Right lobe of liver (tissue), 6 donors: ENCODE results near the gene SLC10A7. TPM values are rescaled to one million over a fixed set of nuclear protein-coding genes. Genes with fewer than 3 reads are reported as not detected.

Experiments used
- ATAC-seq, 4 donors: fragments of 200-7000 bp; cut with Tn5 transposase; one replicate each; pipeline ENCODE4 v1.9.1; 2020; ENCODE audit warnings: mild to moderate bottlenecking in 4 of 4, moderate library complexity in 4 of 4
- DNase-seq, 3 donors: peaks; one replicate each; pipeline ENCODE4 v3.0.0-alpha.2; 2020
- H3K27ac ChIP-seq, 3 donors: fragments of 200-600 bp; one replicate each; pipeline ENCODE4 v1.8.0; 2022
- H3K27me3 ChIP-seq, 2 donors: fragments of 200-600 bp; one replicate each; pipeline ENCODE4 v1.8.0; 2022
- H3K36me3 ChIP-seq, 4 donors: fragments of 200-600 bp; sonication (generic) in 1 of 4; one replicate each; pipeline versions ENCODE4 v1.5.1 to v1.8.0; 2017 to 2022; ENCODE audit warnings: control low read depth in 1 of 4
- H3K4me1 ChIP-seq, 4 donors: fragments of 200-600 bp; sonication (generic) in 1 of 4; one replicate each; pipeline versions ENCODE4 v1.5.1 to v1.8.0; 2017 to 2022; ENCODE audit warnings: control low read depth in 1 of 4
- H3K4me3 ChIP-seq, 3 donors: fragments of 200-600 bp; one replicate each; pipeline ENCODE4 v1.8.0; 2022
- H3K9me3 ChIP-seq, 4 donors: fragments of 200-600 bp; sonication (generic) in 1 of 4; one replicate each; pipeline versions ENCODE4 v1.5.1 to v1.8.0; 2017 to 2022; ENCODE audit warnings: control low read depth in 1 of 4
- POLR2A ChIP-seq: fragments of 450-650 bp; IDR thresholded peaks from one replicate; pipeline ENCODE4 v1.6.1; 2017; ENCODE audit warnings: antibody characterized with exemption, mild to moderate bottlenecking
- WGBS: methylation state at CpG from one replicate; pipeline ENCODE4 v1.1.6; 2018; ENCODE audit warnings: low coverage, low lambda C conversion rate; ENCODE audit not compliant: insufficient coverage; ENCODE audit errors: missing lambda C conversion rate; 5-methylcytosine and 5-hydroxymethylcytosine counted together
- intact Hi-C, 2 donors: fragments of 100-400 bp; cut with DNase I; formaldehyde crosslinking; loops; one replicate each; pipeline versions ENCODE4 v1.11.2 to v1.14.1; 2022
- total RNA-seq, 6 experiments: library from RNA; depleted of rRNA in 2 of 6; stranded (reverse); fragments of >200 nt in 2 of 6; fragmentation: NEBNext Ultra II Directional in 3 of 6; extraction: Animal tissue kit (Norgen Biotek cat#: 25700) in 3 of 6; gene quantifications; one replicate each; pipeline versions ENCODE4 v1.1.0 to v1.2.4, GENCODE V29; 2016 to 2023
- TF ChIP-seq, protein P1 (sequence below), 4 donors: fragments of 200-600 bp in 3 of 4; fragments of 450-650 bp in 1 of 4; IDR thresholded peaks; one replicate each; pipeline versions ENCODE4 v1.5.1 to v1.8.0; 2016 to 2022; ENCODE audit warnings: antibody characterized with exemption in 4 of 4, mild to moderate bottlenecking in 2 of 4
- donor health status: DM: no; HTN: yes; CAD: no.
- donor health status: DM: no; HTN: no; CAD: no.
- donor health status: DM: no; HTN: no; CAD: no.
- donor health status: DM: no; HTN: yes; CAD: no.
- donor health status: DM: no; HTN: yes; CAD: no.

Gene SLC10A7
- total RNA-seq, 6 experiments from 2014 or later = 6.3 to 13.5 (median 9.5) TPM

DNA sequence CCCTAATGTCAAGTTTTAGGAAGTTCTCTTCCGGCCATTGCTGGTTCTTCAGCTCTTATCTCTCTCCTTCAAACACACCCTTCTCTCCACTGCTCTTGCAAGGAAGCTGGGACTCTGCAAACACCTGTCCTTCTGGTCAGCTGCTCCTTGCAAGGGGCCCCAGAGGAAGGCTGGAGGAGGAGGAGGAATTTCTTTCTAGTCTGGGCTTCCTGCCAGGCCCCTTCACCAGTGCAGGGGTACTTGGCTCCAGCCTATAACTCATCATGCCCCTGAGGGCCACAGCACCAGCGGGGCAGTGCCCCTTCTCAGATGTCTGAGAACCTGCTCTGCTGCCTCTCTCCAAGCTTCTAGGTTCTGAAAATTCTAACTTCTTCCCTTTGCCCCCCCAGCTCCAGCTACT, 260.7 kb downstream of the SLC10A7 start:
- WGBS = 100% methylated on average over 1 of the region's 2 CpGs
- Histone ChIP-seq H3K4me1 (no peaks in the 10 kb centered on the region), H3K9me3 (no peaks in the 10 kb centered on the region), H3K27me3 (no peaks in the 10 kb centered on the region), H3K4me3 (no peak overlapping the region), H3K36me3 (peaks cover 0 to 6% (median 0%) of the 10 kb centered on the region in 4 donors), H3K27ac (no peak overlapping the region)
- TF ChIP-seq, protein P1, sequence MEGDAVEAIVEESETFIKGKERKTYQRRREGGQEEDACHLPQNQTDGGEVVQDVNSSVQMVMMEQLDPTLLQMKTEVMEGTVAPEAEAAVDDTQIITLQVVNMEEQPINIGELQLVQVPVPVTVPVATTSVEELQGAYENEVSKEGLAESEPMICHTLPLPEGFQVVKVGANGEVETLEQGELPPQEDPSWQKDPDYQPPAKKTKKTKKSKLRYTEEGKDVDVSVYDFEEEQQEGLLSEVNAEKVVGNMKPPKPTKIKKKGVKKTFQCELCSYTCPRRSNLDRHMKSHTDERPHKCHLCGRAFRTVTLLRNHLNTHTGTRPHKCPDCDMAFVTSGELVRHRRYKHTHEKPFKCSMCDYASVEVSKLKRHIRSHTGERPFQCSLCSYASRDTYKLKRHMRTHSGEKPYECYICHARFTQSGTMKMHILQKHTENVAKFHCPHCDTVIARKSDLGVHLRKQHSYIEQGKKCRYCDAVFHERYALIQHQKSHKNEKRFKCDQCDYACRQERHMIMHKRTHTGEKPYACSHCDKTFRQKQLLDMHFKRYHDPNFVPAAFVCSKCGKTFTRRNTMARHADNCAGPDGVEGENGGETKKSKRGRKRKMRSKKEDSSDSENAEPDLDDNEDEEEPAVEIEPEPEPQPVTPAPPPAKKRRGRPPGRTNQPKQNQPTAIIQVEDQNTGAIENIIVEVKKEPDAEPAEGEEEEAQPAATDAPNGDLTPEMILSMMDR (IDR thresholded peaks at IDR 0.05) = no peak
- no peak for TF ChIP-seq POLR2A
- intact Hi-C loops = no loop called here
- ATAC-seq = no peak
- DNase-seq = no peak

DNA sequence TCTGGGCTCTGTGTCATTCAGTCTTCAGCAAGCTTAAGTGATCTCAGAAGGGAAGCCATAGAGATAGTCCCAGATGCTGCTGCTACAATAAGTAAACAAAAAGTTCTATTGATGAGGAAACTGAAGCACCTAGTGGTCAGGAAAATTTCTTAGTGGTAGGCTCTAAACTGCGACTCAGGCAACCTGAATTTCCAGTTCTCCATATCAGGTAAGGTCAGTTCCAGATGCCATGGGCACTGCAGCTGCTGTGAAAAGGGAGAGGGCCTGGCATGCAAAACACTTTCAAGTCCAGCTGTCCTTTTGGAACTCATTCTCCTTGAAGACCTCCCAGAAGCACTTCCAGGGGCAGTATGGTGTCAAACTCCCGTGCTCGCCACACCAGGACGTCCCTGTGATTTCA, 261.2 kb downstream of the SLC10A7 start:
- ATAC-seq = no peak
- WGBS = 100% methylated on average over 1 of the region's 4 CpGs
- no peaks in the 10 kb centered on the region for H3K9me3 ChIP-seq
- no peak overlapping the region for H3K27ac ChIP-seq
- intact Hi-C loops = no loop called here
- DNase-seq = no peak
- H3K36me3 ChIP-seq = peaks cover 0 to 6% (median 0%) of the 10 kb centered on the region in 4 donors
- H3K4me1 ChIP-seq = no peaks in the 10 kb centered on the region
- H3K4me3 ChIP-seq = no peak overlapping the region
- no peaks in the 10 kb centered on the region for H3K27me3 ChIP-seq
- TF ChIP-seq, protein P1 (IDR thresholded peaks at IDR 0.05) = no peak
- TF ChIP-seq POLR2A = no peak

DNA sequence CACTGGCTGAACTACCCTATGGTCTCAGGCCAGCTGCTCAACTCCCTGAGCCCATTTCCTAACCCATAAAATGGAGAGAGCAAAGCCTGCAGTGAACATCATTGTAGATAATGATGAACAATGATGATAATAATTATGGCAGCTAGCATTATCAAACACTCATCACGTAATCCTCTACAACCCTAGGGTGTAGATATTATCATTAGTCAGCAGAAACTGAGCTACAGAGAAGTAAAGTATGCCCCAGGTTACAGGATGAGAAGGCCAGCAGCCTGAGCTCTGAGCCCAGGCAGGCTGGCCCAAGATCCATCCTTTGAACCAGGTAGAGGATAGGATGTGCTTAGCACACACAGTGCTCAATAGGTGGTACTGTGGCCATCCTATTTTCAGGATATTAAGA, 264.2 kb downstream of the SLC10A7 start:
- no peak overlapping the region for H3K27ac ChIP-seq
- no peak for ATAC-seq
- H3K9me3 ChIP-seq = no peaks in the 10 kb centered on the region
- no peaks in the 10 kb centered on the region for H3K27me3 ChIP-seq
- intact Hi-C loops = no loop called here
- TF ChIP-seq, protein P1 (IDR thresholded peaks at IDR 0.05) = no peak
- no peak for TF ChIP-seq POLR2A
- peaks cover 0 to 6% (median 0%) of the 10 kb centered on the region in 4 donors for H3K36me3 ChIP-seq
- DNase-seq = no peak
- WGBS = 91% methylated on average over 1 of the region's 1 CpG
- no peaks in the 10 kb centered on the region for H3K4me1 ChIP-seq
- H3K4me3 ChIP-seq = no peak overlapping the region

DNA sequence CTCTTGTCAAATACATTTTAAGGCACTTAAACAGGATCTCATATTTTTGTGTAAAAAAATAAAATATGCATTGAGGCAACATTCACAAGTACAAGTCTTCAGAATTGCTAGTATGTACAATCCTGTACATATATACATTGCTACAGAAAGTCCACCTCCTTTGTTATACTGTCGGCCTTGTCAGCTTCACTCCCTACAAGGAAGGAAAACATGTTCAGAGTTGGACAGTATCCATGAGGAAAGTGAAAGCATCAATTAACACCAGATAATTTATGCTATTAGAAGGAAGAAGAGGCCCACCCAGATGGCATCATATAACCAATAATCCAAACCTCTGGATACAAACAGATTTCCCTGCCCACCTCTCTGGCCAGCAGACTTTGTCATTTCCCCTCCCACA, 265.4 kb downstream of the SLC10A7 start:
- Histone ChIP-seq H3K27ac (no peak overlapping the region), H3K9me3 (no peaks in the 10 kb centered on the region), H3K36me3 (peaks cover 0 to 6% (median 0%) of the 10 kb centered on the region in 4 donors), H3K27me3 (no peaks in the 10 kb centered on the region), H3K4me3 (no peak overlapping the region), H3K4me1 (no peaks in the 10 kb centered on the region)
- intact Hi-C loops = no loop called here
- ATAC-seq = no peak
- DNase-seq = no peak
- WGBS = 75% methylated on average over 1 of the region's 1 CpG
- no peak for TF ChIP-seq POLR2A
- TF ChIP-seq, protein P1 (IDR thresholded peaks at IDR 0.05) = no peak

DNA sequence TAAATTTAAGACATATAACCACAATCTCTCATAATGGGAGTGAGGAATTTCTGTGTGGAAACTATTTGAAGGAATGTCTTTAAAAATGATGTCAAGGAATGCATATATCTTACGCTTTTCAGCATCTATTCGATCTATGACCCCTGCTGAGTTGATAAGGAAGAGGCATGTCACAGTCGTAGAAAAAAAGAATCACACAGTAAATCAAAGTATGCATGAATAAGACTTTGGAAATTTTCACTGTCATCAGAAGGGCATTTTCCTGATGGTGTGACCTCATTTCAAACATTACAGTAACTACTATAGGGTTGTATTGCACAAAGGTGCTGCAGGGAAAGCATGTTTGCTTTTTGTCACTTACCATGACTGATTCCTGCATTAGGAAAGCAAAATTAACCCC, 265.9 kb downstream of the SLC10A7 start:
- no peak for ATAC-seq
- TF ChIP-seq POLR2A = no peak
- TF ChIP-seq, protein P1 (IDR thresholded peaks at IDR 0.05) = no peak
- Histone ChIP-seq H3K4me3 (no peak overlapping the region), H3K36me3 (peaks cover 0 to 6% (median 0%) of the 10 kb centered on the region in 4 donors), H3K27ac (no peak overlapping the region), H3K9me3 (no peaks in the 10 kb centered on the region), H3K4me1 (no peaks in the 10 kb centered on the region), H3K27me3 (no peaks in the 10 kb centered on the region)
- WGBS = 72% methylated on average over 3 of the region's 3 CpGs
- intact Hi-C loops = no loop called here
- no peak for DNase-seq
